Stimulated activated memory B cell treated with anti-CD40 and anti-IgM and Interleukin-4, amounts not matched to agents 10 μg/mL and 1 μg/mL and 100 μg/mL, for 72 hours (primary cell): ENCODE measurements around the gene RAP1GAP2.
"Not testable (repeated sequence)": the region's sequence is repeated elsewhere in the genome, so short reads cannot be mapped to it uniquely, and the experiment has no call there.

ENCODE experiments used
- ATAC-seq: fragments of 150-1000 bp; cut with Tn5 transposase; 2 replicates; pipeline ENCODE4 v1.10.0; 2021
- H3K27ac Mint-ChIP-seq: one replicate; pipeline ENCODE4 v1.8.0; 2022; ENCODE audit warnings: mild to moderate bottlenecking, mixed read lengths
- H3K27me3 Mint-ChIP-seq: one replicate; pipeline ENCODE4 v1.8.0; 2022; ENCODE audit warnings: mixed read lengths
- H3K36me3 Mint-ChIP-seq: one replicate; pipeline ENCODE4 v1.8.0; 2022; ENCODE audit warnings: mixed read lengths
- H3K4me1 Mint-ChIP-seq: one replicate; pipeline ENCODE4 v1.8.0; 2022; ENCODE audit warnings: mixed read lengths
- H3K4me3 Mint-ChIP-seq: one replicate; pipeline ENCODE4 v1.8.0; 2022; ENCODE audit warnings: mild to moderate bottlenecking, moderate library complexity, mixed read lengths
- H3K9me3 Mint-ChIP-seq: one replicate; pipeline ENCODE4 v1.8.0; 2022; ENCODE audit warnings: mixed read lengths

The RAP1GAP2 gene

GRCh38 chr17:2780931-2781454 is 15.2 kb upstream of the RAP1GAP2 start:
- no peak for ATAC-seq

GRCh38 chr17:2781598-2781997 is 14.6 kb upstream of the RAP1GAP2 start:
- not testable (repeated sequence) for H3K27ac Mint-ChIP-seq, H3K36me3 Mint-ChIP-seq, ATAC-seq, H3K9me3 Mint-ChIP-seq, H3K4me3 Mint-ChIP-seq
- Mint-ChIP-seq H3K27me3 (peaks cover 45% of the 10 kb centered on the region), H3K4me1 (peaks cover 13% of the 10 kb centered on the region)

More at GRCh38 chr17:2780931-2781454, 15.2 kb upstream of the RAP1GAP2 start:
- no peaks in the 10 kb centered on the region for H3K9me3 Mint-ChIP-seq
- peaks cover 8% of the 10 kb centered on the region for H3K4me1 Mint-ChIP-seq
- no peak overlapping the region for H3K4me3 Mint-ChIP-seq
- no peaks in the 10 kb centered on the region for H3K36me3 Mint-ChIP-seq
- H3K27me3 Mint-ChIP-seq: peaks cover 49% of the 10 kb centered on the region
- no peak overlapping the region for H3K27ac Mint-ChIP-seq

GRCh38 chr17:2782055-2782454 is 14.2 kb upstream of the RAP1GAP2 start:
- H3K4me3 Mint-ChIP-seq: no peak overlapping the region
- peaks cover 41% of the 10 kb centered on the region for H3K27me3 Mint-ChIP-seq
- no peak overlapping the region for H3K27ac Mint-ChIP-seq
- H3K36me3 Mint-ChIP-seq: no peaks in the 10 kb centered on the region
- no peak for ATAC-seq
- H3K9me3 Mint-ChIP-seq: no peaks in the 10 kb centered on the region
- peaks cover 11% of the 10 kb centered on the region for H3K4me1 Mint-ChIP-seq

- H3K27ac Mint-ChIP-seq: no peak overlapping the region
- peaks cover 30% of the 10 kb centered on the region for H3K27me3 Mint-ChIP-seq
- H3K4me1 Mint-ChIP-seq: peaks cover 7% of the 10 kb centered on the region
- ATAC-seq: no peak
- no peak overlapping the region for H3K4me3 Mint-ChIP-seq
- no peaks in the 10 kb centered on the region for H3K36me3 Mint-ChIP-seq
- H3K9me3 Mint-ChIP-seq: no peaks in the 10 kb centered on the region
Measured at GRCh38 chr17:2783310-2784030, 12.8 kb upstream of the RAP1GAP2 start.

GRCh38 chr17:2784864-2785263 is 11.4 kb upstream of the RAP1GAP2 start:
- Mint-ChIP-seq H3K9me3 (no peaks in the 10 kb centered on the region), H3K27me3 (peaks cover 16% of the 10 kb centered on the region), H3K4me3 (no peak overlapping the region), H3K36me3 (no peaks in the 10 kb centered on the region), H3K4me1 (peaks cover 10% of the 10 kb centered on the region), H3K27ac (no peak overlapping the region)
- ATAC-seq: no peak

GRCh38 chr17:2785376-2785775 is 10.9 kb upstream of the RAP1GAP2 start:
- not testable (repeated sequence) for H3K27ac Mint-ChIP-seq, H3K9me3 Mint-ChIP-seq, ATAC-seq, H3K4me3 Mint-ChIP-seq, H3K36me3 Mint-ChIP-seq
- H3K27me3 Mint-ChIP-seq: peaks cover 11% of the 10 kb centered on the region
- peaks cover 15% of the 10 kb centered on the region for H3K4me1 Mint-ChIP-seq

- ATAC-seq: peak; percentile 97
- no peaks in the 10 kb centered on the region for H3K36me3 Mint-ChIP-seq
- no peaks in the 10 kb centered on the region for H3K9me3 Mint-ChIP-seq
- peaks cover 24% of the 10 kb centered on the region for H3K4me1 Mint-ChIP-seq
- no peak overlapping the region for H3K27ac Mint-ChIP-seq
- peaks cover 2% of the 10 kb centered on the region for H3K27me3 Mint-ChIP-seq
- no peak overlapping the region for H3K4me3 Mint-ChIP-seq
Measured at GRCh38 chr17:2786176-2786881, 9.9 kb upstream of the RAP1GAP2 start.

- no peak overlapping the region for H3K4me3 Mint-ChIP-seq
- no peak overlapping the region for H3K27ac Mint-ChIP-seq
- H3K27me3 Mint-ChIP-seq: no peaks in the 10 kb centered on the region
- no peak for ATAC-seq
- no peaks in the 10 kb centered on the region for H3K36me3 Mint-ChIP-seq
- no peaks in the 10 kb centered on the region for H3K9me3 Mint-ChIP-seq
- peaks cover 58% of the 10 kb centered on the region for H3K4me1 Mint-ChIP-seq
Measured at GRCh38 chr17:2789700-2790099, 6.5 kb upstream of the RAP1GAP2 start.

GRCh38 chr17:2792366-2793169 is 3.7 kb upstream of the RAP1GAP2 start:
- Mint-ChIP-seq H3K27me3 (no peaks in the 10 kb centered on the region), H3K27ac (peak overlapping the region; percentile 22), H3K4me1 (peaks cover 79% of the 10 kb centered on the region), H3K9me3 (no peaks in the 10 kb centered on the region), H3K4me3 (peak overlapping the region; percentile 38), H3K36me3 (no peaks in the 10 kb centered on the region)
- ATAC-seq: peak; percentile 24

- no peaks in the 10 kb centered on the region for H3K36me3 Mint-ChIP-seq
- H3K4me3 Mint-ChIP-seq: peak overlapping the region; percentile 49
- peaks cover 94% of the 10 kb centered on the region for H3K4me1 Mint-ChIP-seq
- no peaks in the 10 kb centered on the region for H3K9me3 Mint-ChIP-seq
- no peaks in the 10 kb centered on the region for H3K27me3 Mint-ChIP-seq
- H3K27ac Mint-ChIP-seq: peak overlapping the region; percentile 22
- no peak for ATAC-seq
Measured at GRCh38 chr17:2794111-2794803, 2.0 kb upstream of the RAP1GAP2 start.

GRCh38 chr17:2795441-2796163 is 636 bp upstream of the RAP1GAP2 start:
- peaks cover 88% of the 10 kb centered on the region for H3K4me1 Mint-ChIP-seq
- ATAC-seq: no peak
- H3K4me3 Mint-ChIP-seq: peak overlapping the region; percentile 83
- peak overlapping the region; percentile 75 for H3K27ac Mint-ChIP-seq
- no peaks in the 10 kb centered on the region for H3K9me3 Mint-ChIP-seq
- no peaks in the 10 kb centered on the region for H3K27me3 Mint-ChIP-seq
- H3K36me3 Mint-ChIP-seq: no peaks in the 10 kb centered on the region

- peak overlapping the region; percentile 75 for H3K27ac Mint-ChIP-seq
- no peaks in the 10 kb centered on the region for H3K36me3 Mint-ChIP-seq
- ATAC-seq: no peak
- no peaks in the 10 kb centered on the region for H3K27me3 Mint-ChIP-seq
- H3K4me1 Mint-ChIP-seq: peaks cover 72% of the 10 kb centered on the region
- H3K4me3 Mint-ChIP-seq: peak overlapping the region; percentile 83
- H3K9me3 Mint-ChIP-seq: no peaks in the 10 kb centered on the region
Measured at GRCh38 chr17:2797226-2797625, 988 bp downstream of the RAP1GAP2 start.

GRCh38 chr17:2797637-2798036 is 1.4 kb downstream of the RAP1GAP2 start:
- H3K9me3 Mint-ChIP-seq: no peaks in the 10 kb centered on the region
- ATAC-seq: no peak
- H3K4me3 Mint-ChIP-seq: peak overlapping the region; percentile 2
- peaks cover 68% of the 10 kb centered on the region for H3K4me1 Mint-ChIP-seq
- peak overlapping the region; percentile 75 for H3K27ac Mint-ChIP-seq
- no peaks in the 10 kb centered on the region for H3K27me3 Mint-ChIP-seq
- peaks cover under 1% of the 10 kb centered on the region for H3K36me3 Mint-ChIP-seq

- H3K36me3 Mint-ChIP-seq: peaks cover 6% of the 10 kb centered on the region
- peaks cover 67% of the 10 kb centered on the region for H3K4me1 Mint-ChIP-seq
- H3K27ac Mint-ChIP-seq: peak overlapping the region; percentile 75
- H3K4me3 Mint-ChIP-seq: no peak overlapping the region
- no peaks in the 10 kb centered on the region for H3K27me3 Mint-ChIP-seq
- H3K9me3 Mint-ChIP-seq: no peaks in the 10 kb centered on the region
- no peak for ATAC-seq
Measured at GRCh38 chr17:2798188-2798587, 1.9 kb downstream of the RAP1GAP2 start.
